C4-2B (cell line): ENCODE results near the gene PBRM1.

Experiments
- CTCF ChIP-seq: fragments of 450-650 bp; conservative IDR thresholded peaks from 2 replicates; pipeline ENCODE4 v1.5.1; 2017; ENCODE audit warnings: mild to moderate bottlenecking
- ZFX ChIP-seq: fragments of 450-650 bp; IDR thresholded peaks from 2 replicates; pipeline ENCODE4 v1.6.1; 2017

- TF ChIP-seq CTCF: no peak
- TF ChIP-seq ZFX: no peak
Measured at GRCh38 chr3:52614689-52615088, 71.0 kb downstream of the PBRM1 start.
